Measurements from ENCODE around the gene PTK7.

DNA sequence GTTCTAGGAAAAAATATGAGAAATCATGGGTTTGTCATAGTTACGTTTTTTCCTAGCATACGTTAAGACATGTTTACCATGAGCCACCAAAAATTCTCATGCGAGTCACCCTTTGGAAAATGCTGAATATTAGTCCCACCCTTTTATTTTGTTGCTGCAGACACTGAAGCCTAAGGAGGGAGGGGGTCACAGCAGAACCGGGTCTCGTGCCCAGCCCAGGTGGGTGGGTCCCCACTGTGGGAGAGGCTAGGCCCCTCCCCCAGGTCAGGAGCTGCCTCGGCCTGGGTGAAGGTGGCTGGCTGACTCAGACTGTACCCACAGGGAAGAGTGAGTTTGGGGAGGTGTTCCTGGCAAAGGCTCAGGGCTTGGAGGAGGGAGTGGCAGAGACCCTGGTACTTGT lies 68.8 kb downstream of the PTK7 start:
- TF ChIP-seq, protein P1, sequence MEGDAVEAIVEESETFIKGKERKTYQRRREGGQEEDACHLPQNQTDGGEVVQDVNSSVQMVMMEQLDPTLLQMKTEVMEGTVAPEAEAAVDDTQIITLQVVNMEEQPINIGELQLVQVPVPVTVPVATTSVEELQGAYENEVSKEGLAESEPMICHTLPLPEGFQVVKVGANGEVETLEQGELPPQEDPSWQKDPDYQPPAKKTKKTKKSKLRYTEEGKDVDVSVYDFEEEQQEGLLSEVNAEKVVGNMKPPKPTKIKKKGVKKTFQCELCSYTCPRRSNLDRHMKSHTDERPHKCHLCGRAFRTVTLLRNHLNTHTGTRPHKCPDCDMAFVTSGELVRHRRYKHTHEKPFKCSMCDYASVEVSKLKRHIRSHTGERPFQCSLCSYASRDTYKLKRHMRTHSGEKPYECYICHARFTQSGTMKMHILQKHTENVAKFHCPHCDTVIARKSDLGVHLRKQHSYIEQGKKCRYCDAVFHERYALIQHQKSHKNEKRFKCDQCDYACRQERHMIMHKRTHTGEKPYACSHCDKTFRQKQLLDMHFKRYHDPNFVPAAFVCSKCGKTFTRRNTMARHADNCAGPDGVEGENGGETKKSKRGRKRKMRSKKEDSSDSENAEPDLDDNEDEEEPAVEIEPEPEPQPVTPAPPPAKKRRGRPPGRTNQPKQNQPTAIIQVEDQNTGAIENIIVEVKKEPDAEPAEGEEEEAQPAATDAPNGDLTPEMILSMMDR (IDR thresholded peaks at IDR 0.05) = no peak
- TF ChIP-seq POLR2A (IDR thresholded peaks at IDR 0.05) = no peak
